ENCODE measurements around the gene GALNT10. TPM values are rescaled to one million over a fixed set of nuclear protein-coding genes. Genes with fewer than 3 reads are reported as not detected.

Gene GALNT10
- polyA plus RNA-seq, 1 of the 3 experiments (the other 2 are of a cell fraction), result 56.3 TPM

- Histone ChIP-seq H3K4me2 (no peak overlapping the region), H3F3A (replicated peaks; ENCODE audit: insufficient read depth) (peaks cover 3% of the 10 kb centered on the region), H3K4me1 (ENCODE audit: control insufficient read depth in 1 of 2, insufficient read depth in 2 of 2, low read depth in 1 of 2, low read length in 1 of 2) (peaks cover 0 to 31% of the 10 kb centered on the region in 2 experiments; a peak in 2 of 4 replicates), H3K36me3 (replicated peaks in 1 of 2; ENCODE audit: control insufficient read depth in 1 of 2, insufficient read depth in 2 of 2, low read length in 1 of 2) (no peaks in the 10 kb centered on the region), H3K9me3 (no peaks in the 10 kb centered on the region), H3K4me3 (ENCODE audit: low read depth in 2 of 2, low read length in 1 of 2) (no peak overlapping the region), H3K9ac (no peak overlapping the region), H3K79me2 (ENCODE audit: insufficient read depth) (no peaks in the 10 kb centered on the region), H3K27ac (ENCODE audit: low read depth in 2 of 2, low read length in 1 of 2) (no peak overlapping the region), H3K9me2 (no peaks in the 10 kb centered on the region), H3K27me3 (ENCODE audit: insufficient read depth) (no peaks in the 10 kb centered on the region), H4K20me1 (ENCODE audit: insufficient read depth) (no peaks in the 10 kb centered on the region), H2AFZ (ENCODE audit: low read depth) (no peak overlapping the region)
- 75% methylated on average over 5 of the region's 5 CpGs for WGBS (ENCODE audit: low lambda C conversion rate)
- no peak for DNase-seq
- POLR2A ChIA-PET, result no interaction called here
- CTCF ChIA-PET, result interaction anchor here (0.9 to 14.6 kb wide), 17 partner anchors 10 to 492 kb away, joined by 3 to 295 read pairs (median 9); partner anchors contain the start of gene GALNT10
- TF ChIP-seq GABPA (IDR thresholded peaks at IDR 0.05; ENCODE audit: low read depth), result no peak
- no peak for TF ChIP-seq TEAD4 (IDR thresholded peaks at IDR 0.05; ENCODE audit: borderline replicate concordance, insufficient read depth)
- no peak for TF ChIP-seq SMC3 (IDR thresholded peaks at IDR 0.05; ENCODE audit: low read depth, low read length)
- TF ChIP-seq TAF1 (IDR thresholded peaks at IDR 0.05; ENCODE audit: borderline replicate concordance, low read depth, low read length), result no peak
- TF ChIP-seq SIN3A (IDR thresholded peaks at IDR 0.05; ENCODE audit: borderline replicate concordance, low read depth, low read length), result no peak
- no peak for TF ChIP-seq IRF3 (IDR thresholded peaks at IDR 0.05; ENCODE audit: low read depth, low read length)
- TF ChIP-seq PBX3 (IDR thresholded peaks at IDR 0.05), result no peak
These were observed 275.6 kb downstream of the GALNT10 start for GRCh38 chr5:154466147-154466546.

GRCh38 chr5:154466671-154467070 lies 276.1 kb downstream of the GALNT10 start:
- peaks cover 3% of the 10 kb centered on the region for H3F3A ChIP-seq (replicated peaks; ENCODE audit: insufficient read depth)
- peaks cover 0 to 34% of the 10 kb centered on the region in 2 experiments; a peak in 2 of 4 replicates for H3K4me1 ChIP-seq (ENCODE audit: control insufficient read depth in 1 of 2, insufficient read depth in 2 of 2, low read depth in 1 of 2, low read length in 1 of 2)
- DNase-seq, result no peak
- H3K9me3 ChIP-seq, result no peaks in the 10 kb centered on the region
- 67% methylated on average over 5 of the region's 5 CpGs for WGBS (ENCODE audit: low lambda C conversion rate)
- no peak overlapping the region for H3K27ac ChIP-seq (ENCODE audit: low read depth in 2 of 2, low read length in 1 of 2)
- H2AFZ ChIP-seq (ENCODE audit: low read depth), result no peak overlapping the region
- TF ChIP-seq TEAD4 (IDR thresholded peaks at IDR 0.05; ENCODE audit: borderline replicate concordance, insufficient read depth) (no peak), RAD21 (IDR thresholded peaks at IDR 0.05; ENCODE audit: low read length) (no peak), FOXM1 (IDR thresholded peaks at IDR 0.05; ENCODE audit: low read depth) (no peak), POLR2AphosphoS5 (IDR thresholded peaks at IDR 0.05; ENCODE audit: low read depth, low read length) (no peak), NRF1 (IDR thresholded peaks at IDR 0.05; ENCODE audit: low read depth, low read length) (no peak), PBX3 (IDR thresholded peaks at IDR 0.05) (no peak), USF1 (IDR thresholded peaks at IDR 0.05; ENCODE audit: borderline replicate concordance, low read depth) (no peak), SMC3 (IDR thresholded peaks at IDR 0.05; ENCODE audit: low read depth, low read length) (no peak), MXI1 (IDR thresholded peaks at IDR 0.05; ENCODE audit: low read depth, low read length) (no peak), IRF3 (IDR thresholded peaks at IDR 0.05; ENCODE audit: low read depth, low read length) (no peak), GABPA (IDR thresholded peaks at IDR 0.05; ENCODE audit: low read depth) (no peak), NFIC (IDR thresholded peaks at IDR 0.05; ENCODE audit: borderline replicate concordance) (no peak), RXRA (IDR thresholded peaks at IDR 0.05; ENCODE audit: borderline replicate concordance, low read depth) (no peak), YY1 (IDR thresholded peaks at IDR 0.05; ENCODE audit: low read depth) (no peak), MEF2A (IDR thresholded peaks at IDR 0.05; ENCODE audit: borderline replicate concordance, low read depth) (no peak), USF2 (IDR thresholded peaks at IDR 0.05; ENCODE audit: borderline replicate concordance, low read depth, low read length) (no peak), TAF1 (IDR thresholded peaks at IDR 0.05; ENCODE audit: borderline replicate concordance, low read depth, low read length) (no peak), EZH2phosphoT487 (IDR thresholded peaks at IDR 0.05; ENCODE audit: borderline replicate concordance, low read depth) (no peak), GATA2 (CRISPR knock-in tag; IDR thresholded peaks at IDR 0.05) (no peak)
- no peaks in the 10 kb centered on the region for H3K9me2 ChIP-seq
- H3K4me2 ChIP-seq, result no peak overlapping the region
- H3K27me3 ChIP-seq (ENCODE audit: insufficient read depth), result no peaks in the 10 kb centered on the region
- ChIA-PET POLR2A (interaction anchor here (0.7 kb wide), 1 partner anchor 50 kb away, joined by 3 read pairs; no protein-coding TSS in a partner anchor), CTCF (interaction anchor here (0.6 to 14.6 kb wide), 26 partner anchors 8 to 492 kb away, joined by 3 to 295 read pairs (median 4); partner anchors contain the start of gene GALNT10)
- H3K79me2 ChIP-seq (ENCODE audit: insufficient read depth), result no peaks in the 10 kb centered on the region
- no peaks in the 10 kb centered on the region for H4K20me1 ChIP-seq (ENCODE audit: insufficient read depth)
- no peaks in the 10 kb centered on the region for H3K36me3 ChIP-seq (replicated peaks in 1 of 2; ENCODE audit: control insufficient read depth in 1 of 2, insufficient read depth in 2 of 2, low read length in 1 of 2)
- no peak overlapping the region for H3K9ac ChIP-seq
- no peak overlapping the region for H3K4me3 ChIP-seq (ENCODE audit: low read depth in 2 of 2, low read length in 1 of 2)
